Common myeloid progenitor, CD34-positive (primary cell): Measurements from ENCODE around the gene HIVEP1.

ENCODE experiments used
- CTCF ChIA-PET: fragments of 350-600 bp; sonication (Branson Sonifier 250); formaldehyde crosslinking; loops from one replicate; lab custom pipeline; 2021; ENCODE audit warnings: antibody characterized with exemption; lab: Charles Lee
- POLR2A ChIA-PET: fragments of 350-600 bp; sonication (Branson Sonifier 250); formaldehyde crosslinking; loops from one replicate; lab custom pipeline; 2021; ENCODE audit warnings: antibody characterized with exemption; lab: Charles Lee
- DNase-seq, 3 donors: peaks; one replicate each; pipeline versions ENCODE4 v3.0.0 to v3.0.0-alpha.2; 2013
- H3K27ac ChIP-seq, 2 experiments: 1 replicate in 1 of 2; 2 replicates in 1 of 2; pipeline ENCODE4 v1.7.0; 2013; ENCODE audit warnings: inconsistent platforms in 2 of 2, low read length in 2 of 2, mild to moderate bottlenecking in 2 of 2, low read depth in 1 of 2, moderate library complexity in 1 of 2; ENCODE audit not compliant: severe bottlenecking in 2 of 2, insufficient read depth in 1 of 2, poor library complexity in 1 of 2
- H3K27me3 ChIP-seq, 5 experiments: replicated peaks in 2 of 5; 1 replicate in 3 of 5; 2 replicates in 2 of 5; pipeline versions ENCODE4 v1.6.1 to v1.7.0; 2013; ENCODE audit warnings: low read length in 4 of 5, mild to moderate bottlenecking in 2 of 5, moderate library complexity in 2 of 5, inconsistent platforms in 1 of 5; ENCODE audit not compliant: insufficient read depth in 5 of 5, control insufficient read depth in 4 of 5
- H3K36me3 ChIP-seq, 4 experiments: 1 replicate in 2 of 4; 2 replicates in 2 of 4; pipeline versions ENCODE4 v1.6.1 to v1.7.0; 2013; ENCODE audit warnings: low read length in 3 of 4, control low read depth in 1 of 4, mild to moderate bottlenecking in 1 of 4; ENCODE audit not compliant: control insufficient read depth in 4 of 4, insufficient read depth in 4 of 4
- H3K4me1 ChIP-seq, 4 experiments: 1 replicate in 3 of 4; 2 replicates in 1 of 4; pipeline versions ENCODE4 v1.6.1 to v1.7.1; 2013; ENCODE audit warnings: low read length in 3 of 4, mild to moderate bottlenecking in 3 of 4, control low read depth in 1 of 4, inconsistent platforms in 1 of 4, moderate library complexity in 1 of 4; ENCODE audit not compliant: control insufficient read depth in 4 of 4, insufficient read depth in 4 of 4; ENCODE audit errors: control extremely low read depth in 1 of 4
- H3K4me3 ChIP-seq, 7 experiments: 1 replicate in 4 of 7; 2 replicates in 3 of 7; pipeline versions ENCODE4 v1.5.1 to v1.7.0; 2013; ENCODE audit warnings: mild to moderate bottlenecking in 7 of 7, low read length in 6 of 7, moderate library complexity in 6 of 7, inconsistent platforms in 2 of 7, low read depth in 2 of 7, control low read depth in 1 of 7; ENCODE audit not compliant: insufficient read depth in 4 of 7, control insufficient read depth in 1 of 7; ENCODE audit errors: extremely low read depth in 1 of 7
- H3K9me3 ChIP-seq, 5 experiments: 1 replicate in 4 of 5; 2 replicates in 1 of 5; pipeline versions ENCODE4 v1.6.1 to v1.7.1; 2013; ENCODE audit warnings: low read length in 4 of 5, mild to moderate bottlenecking in 2 of 5, inconsistent platforms in 1 of 5, low read depth in 1 of 5, moderate library complexity in 1 of 5; ENCODE audit not compliant: control insufficient read depth in 4 of 5, insufficient read depth in 2 of 5; ENCODE audit errors: control extremely low read depth in 1 of 5
- WGBS: methylation state at CpG from one replicate; pipeline ENCODE4 v1.1.5; 2013; ENCODE audit not compliant: insufficient coverage; 5-methylcytosine and 5-hydroxymethylcytosine counted together

HIVEP1 gene

GRCh38 chr6:12039540-12040459 is 27.7 kb downstream of the HIVEP1 start:
- H3K36me3 ChIP-seq = no peaks in the 10 kb centered on the region
- DNase-seq = no peak
- no peaks in the 10 kb centered on the region for H3K27me3 ChIP-seq
- POLR2A ChIA-PET = no interaction called here
- WGBS = 98% methylated on average over 9 of the region's 12 CpGs
- no peak overlapping the region for H3K4me3 ChIP-seq
- H3K27ac ChIP-seq = no peak overlapping the region
- peaks cover 0 to 23% (median 17%) of the 10 kb centered on the region in 4 experiments for H3K4me1 ChIP-seq
- no peaks in the 10 kb centered on the region for H3K9me3 ChIP-seq
- CTCF ChIA-PET = interaction anchor here (0.7 to 1.6 kb wide), 8 partner anchors 8 to 373 kb away, joined by 3 to 7 read pairs (median 4); no protein-coding TSS in a partner anchor

GRCh38 chr6:12047304-12047703 is 35.2 kb downstream of the HIVEP1 start:
- Histone ChIP-seq H3K4me3 (no peak overlapping the region), H3K36me3 (peaks cover 0 to 5% (median 1%) of the 10 kb centered on the region in 4 experiments), H3K27ac (no peak overlapping the region), H3K9me3 (no peaks in the 10 kb centered on the region), H3K4me1 (peaks cover 4 to 20% (median 11%) of the 10 kb centered on the region in 4 experiments), H3K27me3 (no peaks in the 10 kb centered on the region)
- ChIA-PET POLR2A (no interaction called here), CTCF (interaction anchor here (0.7 to 1.7 kb wide), 5 partner anchors 8 to 345 kb away, joined by 3 to 4 read pairs (median 3); no protein-coding TSS in a partner anchor)
- WGBS = 89% methylated on average over 7 of the region's 9 CpGs
- DNase-seq = no peak

GRCh38 chr6:12047792-12048432 is 35.8 kb downstream of the HIVEP1 start:
- H3K9me3 ChIP-seq = no peaks in the 10 kb centered on the region
- no peak overlapping the region for H3K4me3 ChIP-seq
- H3K4me1 ChIP-seq = peaks cover 4 to 22% (median 14%) of the 10 kb centered on the region in 4 experiments
- POLR2A ChIA-PET = no interaction called here
- 97% methylated on average over 10 of the region's 10 CpGs for WGBS
- CTCF ChIA-PET = interaction anchor here (0.7 to 1.7 kb wide), 5 partner anchors 9 to 346 kb away, joined by 3 to 4 read pairs (median 3); no protein-coding TSS in a partner anchor
- DNase-seq = no peak
- no peak overlapping the region for H3K27ac ChIP-seq
- H3K36me3 ChIP-seq = peaks cover 0 to 5% (median 1%) of the 10 kb centered on the region in 4 experiments
- H3K27me3 ChIP-seq = no peaks in the 10 kb centered on the region

GRCh38 chr6:12048609-12049008 is 36.5 kb downstream of the HIVEP1 start:
- CTCF ChIA-PET = no interaction called here
- DNase-seq = no peak
- no peak overlapping the region for H3K4me3 ChIP-seq
- WGBS = 100% methylated on average over 1 of the region's 2 CpGs
- no peaks in the 10 kb centered on the region for H3K9me3 ChIP-seq
- H3K36me3 ChIP-seq = peaks cover 0 to 5% (median 1%) of the 10 kb centered on the region in 4 experiments
- POLR2A ChIA-PET = no interaction called here
- H3K27ac ChIP-seq = no peak overlapping the region
- H3K27me3 ChIP-seq = no peaks in the 10 kb centered on the region
- peaks cover 4 to 28% (median 15%) of the 10 kb centered on the region in 4 experiments for H3K4me1 ChIP-seq

GRCh38 chr6:12049165-12049564 is 37.1 kb downstream of the HIVEP1 start:
- peaks cover 4 to 28% (median 15%) of the 10 kb centered on the region in 4 experiments for H3K4me1 ChIP-seq
- no peak overlapping the region for H3K27ac ChIP-seq
- no peak overlapping the region for H3K4me3 ChIP-seq
- POLR2A ChIA-PET = no interaction called here
- no peaks in the 10 kb centered on the region for H3K9me3 ChIP-seq
- peaks cover 0 to 5% (median 1%) of the 10 kb centered on the region in 4 experiments for H3K36me3 ChIP-seq
- no peak for DNase-seq
- no peaks in the 10 kb centered on the region for H3K27me3 ChIP-seq
- WGBS = 85% methylated on average over 4 of the region's 7 CpGs
- CTCF ChIA-PET = no interaction called here

GRCh38 chr6:12051861-12052368 is 39.8 kb downstream of the HIVEP1 start:
- POLR2A ChIA-PET = no interaction called here
- DNase-seq = peak; percentile 69 to 95 (median 94)
- Histone ChIP-seq H3K4me1 (peaks cover 0 to 18% (median 12%) of the 10 kb centered on the region in 4 experiments), H3K27me3 (no peaks in the 10 kb centered on the region), H3K9me3 (no peaks in the 10 kb centered on the region), H3K4me3 (peak overlapping the region in 2 of 7 experiments; percentile 54 to 61), H3K36me3 (peaks cover 0 to 3% (median 1%) of the 10 kb centered on the region in 4 experiments), H3K27ac (peak overlapping the region; percentile 61 to 76)
- no CpG with 5 or more reads among the region's 4 CpGs for WGBS
- CTCF ChIA-PET = interaction anchor here (1.1 to 1.6 kb wide), 4 partner anchors 11 to 39 kb away, joined by 3 to 5 read pairs (median 3); no protein-coding TSS in a partner anchor
